ENCODE results near the gene CTRL.

GRCh38 chr16:67884684-67885083 is 47.0 kb downstream of the CTRL start, which contains the start of gene NRN1L:
- TF ChIP-seq POLR2A (IDR thresholded peaks at IDR 0.05; ENCODE audit: low read depth, low read length): no peak
- no peak for TF ChIP-seq POLR2AphosphoS5 (IDR thresholded peaks at IDR 0.05; ENCODE audit: low read depth, low read length)

All from GM12892 (cell line).